GM21723 (cell line): ENCODE data around the gene CRIP3.
"Not testable (repeated sequence)": the region's sequence is repeated elsewhere in the genome, so short reads cannot be mapped to it uniquely, and the experiment has no call there.

Source experiments
- ATAC-seq: cut with Tn5 transposase; IDR thresholded peaks from one replicate; pipeline ENCODE4 v1.9.1; 2021; ENCODE audit warnings: mild to moderate bottlenecking, moderate library complexity; ENCODE audit not compliant: unreplicated experiment

Gene CRIP3

GRCh38 chr6:43307451-43308100 is 1.1 kb downstream of the CRIP3 start:
- no peak for ATAC-seq

DNA sequence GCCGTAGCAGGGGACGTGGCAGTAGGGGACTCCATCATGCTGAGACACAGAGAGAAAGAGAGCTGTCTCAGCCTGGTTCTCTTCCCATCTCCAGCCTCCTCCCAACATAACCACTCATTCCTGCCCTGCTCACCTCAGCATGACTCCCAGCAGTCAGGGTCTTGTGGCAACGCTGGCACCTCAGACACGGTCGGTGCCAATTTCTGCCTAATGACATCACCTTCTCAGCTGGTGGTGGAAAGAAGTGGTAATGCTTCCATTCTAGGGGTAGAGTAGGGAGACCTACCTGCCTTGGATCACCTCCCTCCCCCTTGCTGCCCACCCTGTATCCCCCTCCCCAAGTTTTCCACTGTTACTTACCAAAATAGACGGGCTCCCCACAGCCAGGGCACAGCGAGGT is 2.5 kb downstream of the CRIP3 start:
- ATAC-seq, result no peak

DNA sequence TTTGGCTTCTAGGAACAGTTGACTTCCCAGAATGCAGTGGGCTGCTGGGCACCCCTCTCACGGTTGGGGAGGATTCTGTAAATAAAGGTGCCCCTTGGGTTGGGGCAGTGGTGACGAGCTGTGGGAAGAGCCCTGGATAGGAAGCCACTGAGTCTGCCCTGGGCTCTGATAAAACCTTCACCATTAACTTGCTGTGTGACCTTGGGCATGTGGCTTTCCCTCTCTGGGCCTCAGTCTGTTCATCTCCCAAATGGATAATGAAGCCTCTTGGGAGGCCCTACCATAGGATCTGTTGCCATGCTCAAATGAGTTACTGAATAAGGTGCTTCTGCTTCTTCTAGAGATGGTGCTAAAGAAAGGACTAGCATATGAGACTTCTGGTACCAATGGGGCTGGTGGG is 3.7 kb downstream of the CRIP3 start:
- ATAC-seq, result no peak

GRCh38 chr6:43304361-43304760 is 4.3 kb downstream of the CRIP3 start:
- ATAC-seq, result no peak

- ATAC-seq, result no peak
These were observed 4.8 kb downstream of the CRIP3 start for GRCh38 chr6:43303751-43304331.

DNA sequence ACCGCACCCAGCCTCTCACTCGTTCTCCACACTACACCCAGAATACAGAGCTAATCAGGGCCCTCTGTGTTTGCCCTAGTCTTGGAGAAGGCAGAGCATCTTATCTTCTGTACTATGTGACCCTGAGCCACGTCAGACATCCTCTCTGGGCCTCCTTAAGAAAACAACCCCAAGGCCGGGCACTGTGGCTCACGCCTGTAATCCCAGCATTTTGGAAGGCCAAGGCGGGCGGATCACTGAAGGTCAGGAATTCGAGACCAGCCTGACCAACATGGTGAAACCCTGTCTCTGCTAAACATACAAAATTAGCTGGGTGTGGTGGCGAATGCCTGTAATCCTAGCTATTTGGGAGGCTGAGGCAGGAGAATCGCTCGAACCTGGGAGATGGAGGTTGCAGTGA is 5.6 kb downstream of the CRIP3 start:
- ATAC-seq, result not testable (repeated sequence)

DNA sequence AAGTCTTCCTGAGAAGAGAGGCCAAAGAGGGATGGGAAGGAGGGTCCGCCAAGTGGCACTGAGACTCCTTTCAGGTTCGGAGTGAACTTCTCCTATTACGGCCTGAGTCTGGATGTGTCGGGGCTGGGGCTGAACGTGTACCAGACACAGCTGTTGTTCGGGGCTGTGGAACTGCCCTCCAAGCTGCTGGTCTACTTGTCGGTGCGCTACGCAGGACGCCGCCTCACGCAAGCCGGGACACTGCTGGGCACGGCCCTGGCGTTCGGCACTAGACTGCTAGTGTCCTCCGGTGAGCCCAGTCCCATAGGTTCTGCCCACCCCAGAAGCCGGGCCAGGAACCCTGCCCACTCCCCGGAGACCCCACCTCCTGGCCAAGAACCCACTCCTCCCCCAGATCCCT is 6.5 kb downstream of the CRIP3 start:
- no peak for ATAC-seq

- ATAC-seq, result no peak
These were observed 7.3 kb downstream of the CRIP3 start for GRCh38 chr6:43301081-43301870.

DNA sequence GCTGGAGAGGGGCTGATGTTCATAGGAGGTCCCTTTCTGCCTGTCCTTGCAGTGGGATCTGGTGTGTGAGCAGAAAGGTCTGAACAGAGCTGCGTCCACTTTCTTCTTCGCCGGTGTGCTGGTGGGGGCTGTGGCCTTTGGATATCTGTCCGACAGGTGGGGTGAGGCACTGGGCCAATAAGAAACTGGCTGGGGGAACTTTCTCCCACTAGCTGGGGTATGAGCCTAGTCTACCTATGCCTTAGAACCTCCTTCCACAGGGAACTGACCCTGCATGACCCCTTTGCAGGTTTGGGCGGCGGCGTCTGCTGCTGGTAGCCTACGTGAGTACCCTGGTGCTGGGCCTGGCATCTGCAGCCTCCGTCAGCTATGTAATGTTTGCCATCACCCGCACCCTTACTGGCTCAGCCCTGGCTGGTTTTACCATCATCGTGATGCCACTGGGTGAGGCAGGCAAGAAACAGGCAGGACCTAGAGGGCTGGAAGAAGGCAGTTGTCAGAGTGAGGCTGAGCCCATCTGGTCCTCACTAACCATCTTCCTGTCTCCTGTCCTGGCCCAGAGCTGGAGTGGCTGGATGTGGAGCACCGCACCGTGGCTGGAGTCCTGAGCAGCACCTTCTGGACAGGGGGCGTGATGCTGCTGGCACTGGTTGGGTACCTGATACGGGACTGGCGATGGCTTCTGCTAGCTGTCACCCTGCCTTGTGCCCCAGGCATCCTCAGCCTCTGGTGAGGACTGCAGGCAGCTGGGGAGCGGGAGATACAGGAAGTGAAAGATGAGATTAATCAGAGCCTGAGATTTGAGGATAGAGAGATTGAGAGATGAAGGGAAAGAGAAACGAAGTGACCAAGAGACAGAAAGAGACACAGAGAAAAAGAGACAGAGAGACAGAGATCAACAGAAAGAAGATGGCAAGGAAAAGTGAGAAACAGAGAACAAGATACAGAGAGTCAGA is 9.0 kb downstream of the CRIP3 start:
- no peak for ATAC-seq

- no peak for ATAC-seq
These were observed 9.9 kb downstream of the CRIP3 start for GRCh38 chr6:43298565-43299337.

GRCh38 chr6:43297644-43298564 is 10.7 kb downstream of the CRIP3 start, which contains the start of gene SLC22A7:
TSS of gene SLC22A7 (plus strand) at chr6:43298260. CDS start at chr6:43298359, 99 bp downstream.
- no peak for ATAC-seq

DNA sequence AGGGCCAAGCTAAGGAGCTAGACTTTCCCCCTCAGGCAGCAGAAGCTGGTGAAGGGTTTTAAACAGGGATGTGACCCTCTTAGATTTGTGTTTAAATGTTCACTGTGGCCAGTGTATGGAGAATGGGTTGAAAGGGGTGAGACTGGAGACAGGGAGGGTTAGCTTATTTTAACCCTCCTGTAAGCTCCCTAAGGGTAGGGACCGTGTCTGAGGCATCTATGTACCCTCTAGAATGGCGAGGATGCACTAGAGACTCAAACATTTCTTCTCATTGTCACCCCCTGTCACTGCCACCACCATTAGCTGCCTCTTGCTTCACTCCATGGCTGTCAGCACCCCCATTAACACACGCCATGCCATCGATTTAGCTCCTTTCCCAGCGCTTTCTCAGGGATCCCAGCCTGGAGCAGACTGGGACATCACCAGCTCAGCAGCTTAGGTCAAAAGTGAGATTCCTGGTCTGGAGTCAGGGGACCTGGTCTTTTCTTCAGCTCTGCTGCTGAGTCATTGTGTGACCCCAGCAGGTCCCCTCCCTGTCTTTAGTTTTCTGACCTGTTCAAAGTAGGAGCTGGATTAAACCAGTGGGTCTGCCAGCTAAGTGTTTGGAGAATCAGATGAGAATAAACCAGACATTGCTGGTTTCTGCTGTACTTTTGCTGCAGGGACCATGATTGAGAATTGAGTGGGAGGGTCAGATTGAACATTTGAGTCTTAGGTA is 11.7 kb downstream of the CRIP3 start:
- no peak for ATAC-seq

GRCh38 chr6:43295456-43295855 is 13.2 kb downstream of the CRIP3 start:
- ATAC-seq, result no peak

DNA sequence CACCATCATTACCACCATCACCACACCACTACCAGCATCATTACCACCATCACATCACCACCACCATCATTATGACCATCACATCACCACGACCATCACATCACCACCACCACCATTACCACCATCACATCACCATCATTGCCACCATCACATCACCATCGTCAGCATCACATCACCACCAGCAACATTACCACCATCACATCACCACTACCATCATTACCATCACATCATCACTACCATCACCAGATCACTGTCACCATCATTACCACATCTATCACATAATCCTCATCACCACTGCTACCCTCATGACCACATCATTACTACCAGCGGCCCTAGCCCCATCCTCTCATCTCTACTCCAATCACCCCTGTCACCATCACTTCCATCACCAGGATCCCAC is 14.1 kb downstream of the CRIP3 start:
- no peak for ATAC-seq

DNA sequence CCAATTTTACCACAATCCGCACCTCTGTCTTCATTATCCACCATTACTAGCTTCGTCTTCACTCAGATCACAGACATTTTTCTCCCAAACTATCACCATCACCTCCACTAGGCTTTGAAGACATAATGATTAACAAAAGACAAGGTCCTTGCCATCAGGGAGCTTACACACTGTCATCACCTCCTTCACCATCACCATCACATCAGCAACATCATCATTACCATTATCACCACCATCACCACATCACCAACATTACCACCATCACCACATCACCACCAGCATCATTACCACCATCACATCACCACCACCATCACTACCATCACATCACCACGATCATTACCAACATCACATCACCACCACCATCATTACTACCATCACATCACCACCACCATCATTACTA is 14.9 kb downstream of the CRIP3 start:
- no peak for ATAC-seq

GRCh38 chr6:43292763-43293318 is 15.8 kb downstream of the CRIP3 start:
- no peak for ATAC-seq

DNA sequence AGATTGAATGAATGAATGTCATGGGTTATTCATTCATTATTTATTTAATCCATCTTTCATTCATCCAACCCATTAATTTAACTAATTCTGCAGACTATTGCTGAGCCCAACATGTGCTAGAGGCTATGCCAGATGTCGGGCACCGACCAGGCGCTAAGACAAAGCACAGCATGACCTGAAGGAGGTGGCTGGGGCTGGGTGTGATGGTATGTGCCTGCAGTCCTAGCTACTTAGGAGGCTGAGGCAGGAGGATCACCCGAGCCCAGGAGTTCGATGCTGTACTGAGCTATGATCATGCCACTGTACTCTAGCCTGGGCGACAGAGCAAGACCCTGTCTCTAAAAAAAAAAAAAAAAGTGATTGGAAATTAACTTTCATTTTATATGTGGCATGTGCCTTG is 16.3 kb downstream of the CRIP3 start:
- no peak for ATAC-seq

DNA sequence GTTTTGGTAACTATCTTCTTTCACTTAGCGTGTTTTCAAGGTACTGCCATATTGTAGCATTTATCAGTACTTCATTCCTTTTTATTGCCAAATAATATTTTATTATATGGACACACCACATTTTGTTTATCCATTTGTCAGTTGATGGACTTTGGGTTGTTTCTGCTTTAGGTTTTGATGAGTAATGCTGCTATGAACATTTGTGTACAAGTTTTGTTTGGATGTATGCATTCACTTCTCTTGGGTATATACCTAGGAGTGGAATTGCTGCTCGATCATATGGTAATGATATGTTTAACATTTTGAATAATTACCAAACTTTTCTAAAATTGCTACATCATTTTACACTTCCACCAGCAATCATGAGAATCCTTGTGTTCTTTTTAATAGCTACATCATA is 16.9 kb downstream of the CRIP3 start:
- no peak for ATAC-seq
